Hematopoietic multipotent progenitor cell treated with erythropoietin and hydrocortisone succinate and interleukin-3 and kit ligand, for 6 days (in vitro differentiated cells): ENCODE measurements around the gene CHKA.

Source experiments
- DNase-seq: peaks from one replicate; pipeline ENCODE4 v3.0.0-alpha.2; 2015

The CHKA gene

DNA sequence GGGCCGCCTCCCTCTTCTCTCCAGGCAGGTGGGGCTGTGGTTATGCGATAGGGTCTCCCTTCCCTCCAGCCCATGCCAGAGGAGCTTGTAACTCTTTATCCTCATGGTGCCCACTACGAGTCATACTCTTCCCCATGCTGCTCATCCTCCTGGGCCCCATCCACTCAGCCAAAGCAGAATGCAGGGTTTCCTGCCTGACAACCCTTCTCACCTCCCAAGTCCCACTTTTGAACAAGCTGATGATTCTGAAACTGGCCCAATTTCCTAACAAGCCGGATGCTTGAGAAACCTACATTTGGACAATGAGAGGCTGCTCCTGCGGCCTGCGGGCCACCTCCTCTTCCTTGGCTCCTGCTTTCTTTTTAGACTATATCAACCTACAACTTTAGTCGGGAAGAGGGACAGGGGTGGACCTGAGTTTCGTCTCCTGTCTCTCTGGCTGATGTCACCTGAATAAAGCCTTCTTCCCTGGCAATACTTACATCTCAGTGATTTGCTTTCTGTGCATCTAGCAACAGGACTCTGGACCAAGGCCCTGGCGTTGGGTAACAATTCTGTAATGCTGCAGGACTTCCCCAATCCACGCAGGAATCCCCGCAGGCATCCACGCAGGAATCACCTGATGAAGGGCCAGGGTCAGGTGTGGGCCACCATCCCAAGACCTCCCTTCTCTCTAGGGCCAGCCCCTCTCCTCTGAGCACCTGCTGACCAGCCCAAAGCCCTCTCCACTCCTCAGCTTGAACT lies 92.2 kb downstream of the CHKA start:
- no peak for DNase-seq

DNA sequence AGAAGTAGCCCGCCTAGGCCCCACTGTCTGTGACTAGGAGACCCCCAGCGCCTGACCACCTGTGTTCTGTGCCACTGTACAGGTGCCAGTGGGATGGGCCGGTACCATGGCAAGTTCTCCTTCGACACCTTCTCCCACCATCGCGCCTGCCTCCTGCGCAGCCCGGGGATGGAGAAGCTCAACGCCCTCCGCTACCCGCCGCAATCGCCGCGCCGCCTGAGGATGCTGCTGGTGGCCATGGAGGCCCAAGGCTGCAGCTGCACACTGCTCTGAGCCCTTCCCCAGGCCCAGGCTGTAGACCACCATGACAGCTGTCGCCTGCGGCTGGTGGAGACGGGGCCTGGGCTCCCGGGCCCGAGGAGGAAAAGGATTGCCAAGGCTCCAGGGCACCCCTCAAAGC lies 93.5 kb downstream of the CHKA start:
- DNase-seq: no peak

DNA sequence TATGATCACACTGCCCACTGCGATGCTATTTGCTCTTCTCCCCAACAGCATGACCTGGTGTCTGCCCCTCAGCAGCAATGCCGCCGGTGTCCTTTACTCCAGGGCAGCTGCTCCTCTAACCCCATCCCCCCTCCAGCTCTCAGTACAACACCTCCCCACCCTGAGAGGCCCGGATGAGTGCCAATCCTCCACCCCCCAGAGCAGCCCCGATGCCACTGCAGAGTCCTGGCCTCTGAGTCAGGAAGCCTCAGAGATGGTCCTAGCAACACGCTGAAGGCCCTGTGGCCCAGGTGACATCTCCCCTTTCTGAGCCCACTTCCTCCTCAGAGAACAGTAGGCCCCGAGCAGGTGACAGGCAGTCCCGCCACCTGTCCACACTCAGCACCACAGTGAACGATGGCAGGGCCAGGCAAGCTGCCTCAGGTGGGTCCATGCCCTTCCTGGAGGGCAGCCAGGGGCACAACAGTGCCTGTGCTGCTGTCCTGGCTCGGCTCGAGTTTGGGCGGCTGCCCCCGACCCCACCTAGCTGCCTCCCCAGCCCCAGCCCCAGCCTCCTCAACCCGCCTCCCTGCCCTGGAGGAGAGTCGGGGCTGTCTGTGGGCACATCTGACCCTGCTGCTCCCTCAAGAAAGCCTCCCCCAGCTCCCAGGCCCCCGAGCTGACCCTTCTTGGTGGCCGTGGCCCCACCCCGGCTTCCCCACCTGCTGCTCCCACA lies 94.6 kb downstream of the CHKA start:
- no peak for DNase-seq

DNA sequence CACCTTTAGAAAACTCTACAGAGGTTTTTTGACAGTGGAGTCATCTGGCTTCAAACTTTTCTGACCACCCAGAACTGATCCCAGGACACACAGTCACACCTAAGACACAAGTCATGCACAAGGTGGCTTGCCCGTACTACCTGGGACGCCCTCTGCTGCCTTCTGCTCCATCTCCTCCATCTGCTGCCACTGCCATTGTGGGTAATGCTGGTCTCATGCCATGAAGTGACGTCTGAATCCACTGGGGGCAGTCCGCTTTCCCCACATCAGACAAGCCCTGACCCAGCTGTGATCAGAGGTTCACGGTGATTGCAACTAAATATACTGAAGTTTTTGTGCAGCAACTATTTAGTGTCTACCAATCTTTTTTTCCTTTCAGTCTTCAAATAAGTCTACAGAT lies 96.1 kb downstream of the CHKA start:
- peak; percentile 70 for DNase-seq

DNA sequence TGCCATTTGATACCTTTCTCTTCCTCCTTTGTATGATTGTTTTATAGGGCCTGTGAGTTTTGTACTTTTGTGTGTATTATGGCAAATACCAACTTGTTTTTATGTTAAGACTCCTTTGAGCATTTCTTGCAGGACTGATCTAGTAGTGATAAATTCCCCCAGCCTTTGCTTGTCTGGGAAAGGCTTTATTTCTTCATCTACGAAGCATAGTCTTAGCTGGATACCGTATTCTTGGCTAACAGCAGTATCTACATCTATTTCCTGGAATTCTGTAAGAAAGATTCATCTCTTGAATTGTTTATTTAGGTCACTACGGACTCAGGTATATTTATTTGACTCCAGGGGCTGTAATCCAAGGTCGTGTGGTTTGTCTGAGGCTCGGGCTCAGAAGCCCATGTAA lies 96.7 kb downstream of the CHKA start:
- no peak for DNase-seq

DNA sequence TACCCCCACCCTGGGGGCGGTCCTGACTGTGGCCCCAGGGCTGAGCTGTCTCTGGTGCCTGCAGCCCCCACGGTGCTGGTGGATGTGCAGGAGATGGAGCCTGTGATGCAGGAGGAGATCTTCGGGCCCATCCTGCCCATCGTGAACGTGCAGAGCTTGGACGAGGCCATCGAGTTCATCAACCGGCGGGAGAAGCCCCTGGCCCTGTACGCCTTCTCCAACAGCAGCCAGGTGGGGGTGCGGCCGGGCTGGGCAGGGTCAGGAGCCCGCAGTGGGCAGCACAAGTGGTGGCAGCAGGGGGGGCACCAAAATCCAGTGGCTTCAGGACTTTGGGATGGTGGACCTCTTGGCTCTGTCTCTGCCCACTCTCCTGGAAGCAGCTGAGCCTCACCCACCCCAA lies 98.7 kb downstream of the CHKA start:
- DNase-seq: no peak

DNA sequence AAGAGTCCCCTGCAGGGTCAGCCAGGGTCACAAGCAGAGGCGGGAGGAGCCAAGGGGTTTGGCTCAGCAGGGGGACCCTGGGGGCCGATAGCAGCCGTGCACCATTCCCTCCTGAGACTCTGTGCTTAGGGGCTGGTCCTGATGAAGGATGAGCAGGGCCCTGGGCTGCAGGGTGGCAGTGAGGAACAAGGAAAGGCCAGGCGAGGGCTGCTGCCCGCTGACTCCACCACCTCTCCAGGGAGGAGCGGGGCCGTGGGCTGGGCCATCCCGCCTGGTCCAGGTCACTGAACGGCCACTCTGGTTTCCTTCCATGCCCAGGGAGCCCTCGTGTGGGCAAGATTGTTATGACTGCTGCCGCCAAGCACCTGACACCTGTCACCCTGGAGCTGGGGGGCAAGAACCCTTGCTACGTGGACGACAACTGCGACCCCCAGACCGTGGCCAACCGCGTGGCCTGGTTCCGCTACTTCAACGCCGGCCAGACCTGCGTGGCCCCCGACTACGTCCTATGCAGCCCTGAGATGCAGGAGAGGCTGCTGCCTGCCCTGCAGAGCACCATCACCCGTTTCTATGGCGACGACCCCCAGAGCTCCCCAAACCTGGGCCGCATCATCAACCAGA lies 99.9 kb downstream of the CHKA start:
- no peak for DNase-seq

DNA sequence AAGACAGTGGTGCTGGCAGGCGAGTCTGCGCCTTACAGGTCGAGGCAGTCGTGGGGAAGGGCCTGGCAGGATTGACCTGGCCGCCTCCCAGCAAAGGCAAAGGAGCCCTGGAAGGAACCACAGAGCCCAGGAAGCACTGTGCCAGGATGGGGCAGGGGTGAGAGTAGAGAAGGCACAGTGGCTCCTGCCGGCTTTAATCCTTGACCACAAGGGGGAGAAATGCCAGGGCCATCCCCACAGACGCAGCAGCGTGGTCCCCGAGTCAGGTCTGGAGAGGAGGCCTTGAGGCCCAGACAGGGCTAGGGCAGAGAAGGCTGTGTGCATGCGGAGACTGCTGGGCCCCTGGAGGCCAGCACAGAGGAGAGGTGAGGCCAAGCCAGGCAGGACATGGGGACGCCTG lies 100.6 kb downstream of the CHKA start:
- DNase-seq: peak; percentile 44

DNA sequence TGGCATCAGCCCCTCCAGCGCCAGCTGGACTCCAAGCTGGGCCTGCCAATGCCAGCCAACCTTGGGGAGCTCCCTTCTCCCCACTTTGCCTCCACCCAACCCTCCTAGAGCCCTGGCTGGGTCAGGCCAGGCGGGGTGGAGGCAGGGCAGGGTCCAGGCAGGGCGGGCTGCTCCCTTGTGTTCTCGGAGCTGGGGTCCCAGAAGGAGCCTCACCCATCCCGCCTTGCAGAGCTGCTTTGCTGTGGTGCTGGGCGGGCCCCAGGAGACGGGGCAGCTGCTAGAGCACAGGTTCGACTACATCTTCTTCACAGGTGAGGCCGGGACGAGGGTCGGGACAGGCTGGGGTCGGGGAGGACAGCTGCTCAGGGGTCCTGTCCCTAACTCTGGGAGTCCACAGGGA lies 101.7 kb downstream of the CHKA start:
- DNase-seq: no peak

DNA sequence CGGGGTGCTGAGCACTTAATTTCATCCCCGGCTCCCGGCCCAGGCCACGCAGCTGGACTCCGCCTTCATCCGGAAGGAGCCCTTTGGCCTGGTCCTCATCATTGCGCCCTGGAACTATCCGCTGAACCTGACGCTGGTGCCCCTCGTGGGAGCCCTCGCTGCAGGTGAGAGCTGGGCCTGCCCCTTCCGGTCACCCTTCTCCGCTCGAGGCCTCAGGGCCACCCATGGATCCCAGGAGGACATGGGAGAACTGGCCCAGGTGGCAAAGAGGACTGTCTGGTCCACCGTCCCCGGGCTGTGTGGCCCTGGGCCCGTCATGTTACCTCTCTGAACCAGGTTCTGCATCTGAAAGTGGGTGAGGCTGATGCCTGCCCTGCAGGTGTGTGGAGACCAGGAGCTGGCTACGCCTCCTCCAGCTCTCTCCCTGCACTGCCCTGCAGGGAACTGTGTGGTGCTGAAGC lies 102.4 kb downstream of the CHKA start:
- DNase-seq: no peak

DNA sequence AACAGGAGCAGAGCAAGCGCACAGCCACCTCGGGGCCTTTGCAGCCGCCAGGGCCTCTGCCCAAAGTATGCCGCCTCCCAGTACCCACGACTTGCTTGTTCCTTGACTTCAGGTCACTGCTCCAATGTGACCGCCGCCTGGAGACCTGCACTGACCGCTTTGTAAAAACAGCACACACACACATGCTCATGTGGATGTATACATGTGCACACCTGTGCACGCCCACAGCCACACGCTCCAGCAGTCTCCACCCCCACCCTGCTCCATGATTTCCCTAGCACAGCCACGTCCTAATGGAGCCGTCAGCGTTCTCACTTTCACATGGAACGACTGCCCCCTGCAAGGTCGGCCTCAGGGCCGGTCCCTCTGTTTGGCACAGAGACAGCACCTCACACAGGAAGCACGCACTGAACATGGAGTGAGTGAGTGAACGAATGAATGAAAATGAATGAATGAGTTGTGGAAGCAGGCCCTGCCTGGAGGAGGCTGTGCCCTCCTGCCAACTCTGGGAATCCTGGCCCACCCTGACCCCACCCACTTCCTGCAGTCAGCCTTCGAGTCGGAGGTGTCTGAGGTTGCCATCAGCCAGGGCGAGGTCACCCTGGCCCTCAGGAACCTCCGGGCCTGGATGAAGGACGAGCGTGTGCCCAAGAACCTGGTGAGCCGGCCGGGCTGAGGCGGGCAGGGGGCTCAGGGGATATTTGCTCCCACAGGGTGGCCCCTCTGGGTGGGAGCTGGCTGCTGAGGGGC lies 103.0 kb downstream of the CHKA start:
- no peak for DNase-seq

DNA sequence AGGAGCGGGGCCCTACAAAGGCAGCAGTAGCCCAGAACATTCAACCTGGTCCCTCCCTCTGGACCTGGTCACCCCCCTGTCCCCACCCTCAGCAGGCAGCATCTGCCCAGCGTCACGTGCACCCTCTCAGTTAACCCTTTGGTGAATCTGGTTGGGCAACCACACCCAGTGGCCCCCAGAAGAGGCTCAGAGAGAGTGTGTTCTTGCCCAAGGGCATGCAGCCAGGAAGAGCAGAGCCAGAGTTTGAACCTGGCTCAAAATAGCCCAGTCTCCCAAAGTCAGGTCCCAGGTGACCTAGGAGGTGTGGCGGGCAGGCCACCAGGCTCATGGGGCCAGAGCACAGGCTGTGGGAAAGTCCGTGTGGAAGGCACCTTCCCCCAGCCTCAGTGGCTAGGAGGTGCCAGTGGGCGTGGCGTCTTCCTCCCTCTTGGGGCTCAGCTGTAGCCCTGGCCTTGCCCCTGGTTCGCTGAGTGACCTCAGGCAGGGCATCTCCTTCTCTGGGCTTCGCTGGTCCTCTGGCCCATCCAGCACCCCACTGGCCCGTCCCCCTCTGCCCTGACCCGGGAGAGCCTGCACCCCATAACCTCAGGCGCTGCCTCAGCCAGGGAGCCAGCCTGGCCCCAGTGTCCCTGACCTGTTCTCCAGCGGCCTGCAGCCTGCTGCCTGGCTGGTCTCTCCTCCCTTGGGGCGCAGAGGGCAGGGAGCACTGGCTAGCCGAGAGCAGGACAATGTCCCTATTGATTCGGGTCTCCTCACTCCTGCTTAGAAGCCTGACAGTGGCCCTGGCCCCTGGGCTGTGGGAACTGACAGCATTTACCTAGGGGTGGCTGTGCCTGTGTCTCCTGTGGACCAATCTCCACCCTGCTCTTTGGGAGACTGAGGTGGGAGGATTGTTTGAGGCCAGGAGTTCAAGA lies 104.0 kb downstream of the CHKA start:
- DNase-seq: peak; percentile 73

DNA sequence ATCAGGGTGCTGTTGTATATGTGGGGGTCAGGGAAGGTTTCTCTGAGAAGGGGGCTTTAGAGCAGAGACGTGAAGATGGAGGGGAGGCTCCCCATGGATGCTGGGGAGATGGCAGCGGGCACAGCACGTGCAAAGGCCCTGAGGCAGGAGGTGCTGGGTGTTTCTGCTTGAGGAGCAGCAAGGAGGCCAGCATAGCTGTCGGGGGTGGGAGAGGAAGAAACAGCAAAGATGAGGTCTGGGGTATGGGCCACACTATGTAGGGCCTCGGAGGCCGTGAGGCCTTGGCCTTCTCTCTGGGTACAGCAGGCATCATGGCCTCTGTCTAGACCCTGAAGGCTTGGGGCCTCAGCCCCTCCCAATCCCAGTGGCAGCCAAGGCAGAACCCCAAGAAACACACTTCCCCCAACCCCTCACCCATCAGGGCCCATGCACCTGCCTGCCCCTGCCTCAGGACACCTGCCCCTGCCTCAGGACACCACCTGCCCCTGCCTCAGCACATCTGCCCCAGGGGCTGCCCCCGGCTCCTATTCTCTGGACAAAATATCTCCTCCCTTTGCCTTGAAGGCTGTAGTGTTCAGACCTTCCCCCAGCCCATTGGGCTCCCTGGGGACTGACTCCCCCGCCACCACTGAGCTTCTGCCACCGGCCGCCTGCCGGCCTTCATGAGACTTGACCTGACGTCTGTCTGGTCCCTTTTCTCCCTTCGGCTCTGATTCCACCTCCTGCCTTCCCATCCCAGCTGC lies 104.9 kb downstream of the CHKA start:
- DNase-seq: no peak

DNA sequence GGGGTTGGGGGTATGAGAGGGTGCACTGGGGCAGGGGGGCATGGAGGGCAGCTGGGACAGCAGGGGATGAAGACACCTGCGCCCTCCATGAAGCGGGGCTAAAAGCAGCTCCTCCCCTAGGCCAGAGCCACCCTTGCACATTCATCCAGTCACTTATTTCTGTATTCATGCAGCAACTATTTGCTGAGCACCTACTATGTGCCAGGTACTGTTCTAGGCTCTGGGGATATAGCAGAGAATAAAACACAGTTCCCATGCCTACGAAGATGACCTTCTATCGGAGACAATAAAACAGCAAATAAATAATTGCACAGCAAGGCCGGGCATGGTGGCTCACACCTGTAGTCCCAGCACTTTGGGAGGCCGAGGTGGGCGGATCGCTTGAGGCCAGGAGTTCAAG lies 105.7 kb downstream of the CHKA start:
- DNase-seq: no peak

DNA sequence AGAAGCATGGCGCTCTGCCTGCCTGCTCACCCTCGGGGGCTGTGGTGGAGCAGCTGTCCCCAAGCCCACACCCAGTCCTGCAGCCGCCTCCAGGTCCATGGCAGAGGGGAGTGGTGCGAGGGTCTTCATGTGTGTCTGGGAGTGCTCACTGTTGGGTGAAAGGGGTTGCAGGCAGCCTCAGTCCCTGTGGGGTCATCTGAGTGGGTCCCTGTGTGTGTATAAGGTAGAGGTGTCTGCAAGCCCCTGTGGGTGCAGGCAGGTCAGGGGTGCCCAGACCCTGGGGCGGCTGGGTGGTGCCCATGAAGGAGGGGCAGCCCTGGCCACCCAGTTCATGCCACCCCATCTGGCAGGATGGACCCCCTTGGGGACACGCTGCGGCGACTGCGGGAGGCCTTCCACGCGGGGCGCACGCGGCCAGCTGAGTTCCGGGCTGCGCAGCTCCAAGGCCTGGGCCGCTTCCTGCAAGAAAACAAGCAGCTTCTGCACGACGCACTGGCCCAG lies 106.2 kb downstream of the CHKA start:
- no peak for DNase-seq

DNA sequence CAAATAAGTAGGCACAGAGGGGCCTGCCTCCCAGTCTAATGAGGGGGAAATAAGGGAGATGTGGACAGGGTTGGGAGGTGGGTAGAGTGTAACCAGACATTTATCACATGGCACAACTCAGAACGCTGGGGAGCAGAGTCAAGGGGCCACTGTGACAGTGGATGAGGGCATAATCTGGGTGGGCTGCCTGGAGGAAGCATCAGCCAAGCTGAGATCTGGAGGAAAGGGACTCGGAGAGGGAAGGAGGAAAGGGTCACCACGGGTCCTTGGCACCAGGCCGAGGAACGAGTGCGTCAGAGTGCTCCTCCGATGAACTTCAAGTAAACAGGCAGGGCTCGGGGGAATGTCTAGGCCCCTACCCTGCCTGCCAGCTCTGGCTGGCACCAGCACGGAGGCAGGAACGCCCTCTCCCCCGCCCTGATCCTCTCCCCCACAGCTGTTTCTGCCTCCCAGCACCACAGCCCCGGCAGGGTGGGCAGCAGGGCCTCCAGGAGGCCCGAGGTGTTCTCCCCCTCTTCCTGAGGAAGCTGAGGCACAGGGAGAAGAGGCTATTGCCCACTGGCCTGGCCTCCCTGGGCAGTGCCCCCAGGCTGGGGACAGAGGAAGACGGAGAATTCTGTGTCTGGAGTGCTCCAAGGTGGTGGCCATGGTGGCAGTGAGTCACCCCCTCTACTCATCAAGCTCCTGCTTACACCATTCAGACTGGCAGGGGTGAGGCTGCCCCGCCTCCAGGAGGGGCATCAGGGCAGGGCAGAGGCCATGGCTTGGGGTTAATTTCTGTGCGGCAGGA lies 106.8 kb downstream of the CHKA start:
- peak; percentile 82 for DNase-seq

DNA sequence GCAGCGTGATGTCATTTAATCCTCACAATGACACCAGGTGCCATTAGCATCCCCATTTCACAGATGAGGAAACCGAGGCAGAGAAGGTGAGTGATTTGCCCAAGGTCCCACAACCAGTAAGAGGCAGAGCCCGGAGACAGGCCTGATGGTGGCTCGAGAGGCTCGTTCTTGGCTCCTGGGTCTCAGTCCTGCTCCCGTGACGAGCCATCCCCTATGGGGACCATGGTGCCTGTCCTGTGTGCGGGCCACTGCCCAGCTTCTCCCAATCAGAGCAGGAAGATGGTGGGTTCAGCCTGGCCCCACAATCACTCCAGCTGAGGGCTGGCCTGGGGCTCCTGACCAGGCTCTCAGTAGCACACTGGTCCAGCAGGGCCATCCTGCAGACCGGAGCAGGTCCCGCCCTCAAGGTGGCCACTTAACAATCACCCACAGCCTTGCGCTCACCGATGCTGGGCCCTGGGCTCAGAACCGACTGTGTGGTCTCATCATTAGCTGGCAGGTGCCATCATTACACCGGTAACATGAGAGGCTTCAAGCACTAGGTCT lies 107.5 kb downstream of the CHKA start:
- DNase-seq: no peak

DNA sequence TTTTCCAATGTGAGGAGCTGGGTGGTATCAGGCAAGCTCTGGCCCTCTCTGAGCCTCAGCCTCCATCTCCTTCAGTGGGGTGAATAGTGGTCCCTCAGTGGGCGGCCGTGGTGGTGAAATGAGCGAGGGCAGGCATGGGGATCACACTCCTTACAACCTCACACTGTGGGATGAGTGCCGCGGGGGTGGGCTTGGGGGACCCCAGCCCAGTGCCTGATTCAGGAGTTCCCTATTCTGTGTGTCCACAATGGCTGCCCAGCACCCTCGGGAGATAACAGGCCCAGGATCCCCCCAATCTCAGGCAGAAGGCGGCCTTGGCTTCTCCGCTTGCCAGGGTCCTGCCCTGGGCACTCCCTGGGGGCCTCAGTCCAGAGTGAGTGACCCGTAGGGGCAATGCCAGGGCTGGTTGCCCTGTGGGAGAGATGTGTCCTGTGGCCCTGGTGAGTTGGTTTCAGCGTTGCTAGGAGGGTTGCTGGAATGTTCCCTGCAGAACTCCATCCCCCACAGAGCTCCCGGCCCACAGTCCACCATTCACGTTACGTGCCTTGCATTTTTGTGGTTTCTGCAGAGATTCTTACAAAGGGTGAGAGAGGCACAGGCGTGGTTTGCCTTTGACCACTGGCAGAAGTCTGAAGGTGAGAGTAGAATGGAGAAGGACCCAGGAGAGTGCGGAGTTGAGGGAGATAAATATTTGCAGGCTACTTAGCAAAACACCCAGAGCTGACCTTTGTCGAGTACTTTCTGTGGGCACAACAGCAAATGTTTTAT lies 108.2 kb downstream of the CHKA start:
- DNase-seq: no peak
